Heart left ventricle (tissue), 16 donors: ENCODE measurements around the gene PRRG2. TPM values are rescaled to one million over a fixed set of nuclear protein-coding genes. Genes with fewer than 3 reads are reported as not detected.
A peak's percentile ranks its signal among the peaks of the same experiment; 100 is the strongest.

Experiments
- ATAC-seq, 4 donors: fragments of 200-7000 bp; cut with Tn5 transposase; one replicate each; pipeline ENCODE4 v1.9.1; 2020 to 2022; ENCODE audit warnings: moderate library complexity in 4 of 4, mild to moderate bottlenecking in 3 of 4, moderate number of reproducible peaks in 1 of 4
- DNase-seq, 5 donors: peaks; one replicate each; pipeline ENCODE4 v3.0.0-alpha.2; 2020
- H3K27ac ChIP-seq, 12 donors: fragments of 200-600 bp; sonication (generic) in 4 of 12; one replicate each; pipeline versions ENCODE4 v1.5.0 to v1.8.0; 2016 to 2022; ENCODE audit warnings: mild to moderate bottlenecking in 2 of 12
- H3K27me3 ChIP-seq, 9 donors: fragments of 200-600 bp; sonication (generic) in 2 of 9; one replicate each; pipeline versions ENCODE4 v1.5.1 to v1.8.0; 2016 to 2022; ENCODE audit warnings: mild to moderate bottlenecking in 3 of 9
- H3K36me3 ChIP-seq, 9 donors: fragments of 200-600 bp; sonication (generic) in 2 of 9; one replicate each; pipeline versions ENCODE4 v1.5.0 to v1.8.0; 2018 to 2022; ENCODE audit warnings: mild to moderate bottlenecking in 2 of 9
- H3K4me1 ChIP-seq, 12 donors: fragments of 200-600 bp; sonication (generic) in 4 of 12; one replicate each; pipeline versions ENCODE4 v1.5.0 to v1.8.0; 2016 to 2022; ENCODE audit warnings: mild to moderate bottlenecking in 3 of 12
- H3K4me3 ChIP-seq, 12 donors: fragments of 200-600 bp; sonication (generic) in 4 of 12; one replicate each; pipeline versions ENCODE4 v1.5.0 to v1.8.0; 2017 to 2022; ENCODE audit warnings: mild to moderate bottlenecking in 9 of 12, moderate library complexity in 4 of 12
- H3K9me3 ChIP-seq, 12 donors: fragments of 200-600 bp; sonication (generic) in 4 of 12; one replicate each; pipeline versions ENCODE4 v1.5.0 to v1.8.0; 2016 to 2022; ENCODE audit warnings: mild to moderate bottlenecking in 1 of 12
- CTCF ChIP-seq, 12 donors: fragments of 200-600 bp; sonication (generic) in 4 of 12; IDR thresholded peaks; one replicate each; pipeline versions ENCODE4 v1.5.0 to v1.8.0; 2018 to 2022; ENCODE audit warnings: antibody characterized with exemption in 12 of 12, mild to moderate bottlenecking in 5 of 12
- POLR2A ChIP-seq, 2 donors: fragments of 450-650 bp; IDR thresholded peaks; one replicate each; pipeline ENCODE4 v1.6.1; 2017; ENCODE audit warnings: antibody characterized with exemption in 2 of 2, mild to moderate bottlenecking in 2 of 2, moderate library complexity in 2 of 2
- WGBS, 4 donors: extraction: QIAGEN DNeasy Blood & Tissue Kit in 2 of 4; methylation state at CpG; one replicate each; pipeline versions ENCODE4 v1.1.5 to v1.1.7; 2013 to 2018; 5-methylcytosine and 5-hydroxymethylcytosine counted together
- intact Hi-C, 10 donors: fragments of 100-400 bp; cut with DNase I; formaldehyde crosslinking; loops; one replicate each; pipeline versions ENCODE4 v1.11.1 to v1.14.2; 2022
- polyA plus RNA-seq, 2 donors: library from polyadenylated mRNA; stranded (reverse); fragments of 200-250 nt; gene quantifications; one replicate each; pipeline ENCODE4 v1.2.3, GENCODE V29; 2013
- total RNA-seq, 9 donors: library from RNA; depleted of rRNA in 2 of 9; stranded (reverse); fragments of >200 nt in 2 of 9; fragmentation: NEBNext Ultra II Directional in 3 of 9; extraction: Animal tissue kit (Norgen Biotek cat#: 25700) in 3 of 9; gene quantifications; one replicate each; pipeline versions ENCODE4 v1.1.0 to v1.2.4, GENCODE V29; 2016 to 2023
- donor health status: ischemic (EF 13 %, LVEDD 7.1; RV severe dilation, severe dysfunction).
- donor health status: healthy with polysubstance abuse.
- donor health status: DM: no; HTN: yes; CAD: no.
- donor health status: DM: no; HTN: no; CAD: no.
- donor health status: ischemic (EF 25% LVEDD 6.9; RV normal size, moderate dysfunction).
- donor health status: ischemic (EF 25% LVEDD 5.7; RV mildly dilated, moderate dysfunction).
- donor health status: healthy.
- donor health status: DM: yes; HTN: yes; CAD: no.
- donor health status: ischemic (EF 35%, LVEDD 5.7; RV mildly dilated, moderate dysfunction).
- donor health status: nonischemic (EF 11% LVEDD 7.7; RV severe dilation, severe dysfunction).
- donor health status: DM: yes; HTN: yes; CAD: no.
- donor health status: PGD.
- donor health status: ischemic (EF 29% LVEDD 5.4; RV normal size, mild dysfunction).
- donor health status: nonischemic (EF 23%, LVEDD 6.1; RV moderate dilation, normal function).

PRRG2 gene
- total and polyA plus RNA-seq, 11 donors = 0.27 to 3.2 (median 0.88) TPM; not detected in 1

- Histone ChIP-seq H3K4me3 (peak overlapping the region in 10 of 12 donors; percentile 10 to 96 (median 77)), H3K4me1 (peaks cover 5 to 35% (median 20%) of the 10 kb centered on the region in 12 donors), H3K9me3 (no peaks in the 10 kb centered on the region), H3K36me3 (peaks cover 0 to 48% (median 43%) of the 10 kb centered on the region in 9 donors), H3K27ac (peak overlapping the region in 11 of 12 donors; percentile 34 to 96 (median 92)), H3K27me3 (no peaks in the 10 kb centered on the region)
- peak; percentile 93 to 96 (median 95) for DNase-seq
- WGBS, 4 donors = 9 to 26% (median 21%) methylated on average over 21 to 27 of the region's 27 CpGs
- TF ChIP-seq POLR2A (IDR thresholded peaks at IDR 0.05) (no peak), CTCF (IDR thresholded peaks at IDR 0.05) (no peak)
- peak; percentile 64 to 77 (median 73) for ATAC-seq
- intact Hi-C loops = loop anchor here in 7 of 10 donors (1.0 to 10.0 kb wide), 6 partner anchors 44 to 84 kb away; partner anchors contain the start of genes PRMT1 (in 3 of the 7) and RRAS (in 1 of the 7)
These were observed 12.4 kb downstream of the PRRG2 start for GRCh38 chr19:49593233-49594113.

GRCh38 chr19:49594157-49594992 lies 13.3 kb downstream of the PRRG2 start:
- 78 to 88% (median 83%) methylated on average over 35 of the region's 35 CpGs for WGBS, 4 donors
- intact Hi-C loops = loop anchor here in 7 of 10 donors (5.0 to 10.0 kb wide), 4 partner anchors 43 to 83 kb away; partner anchors contain the start of gene PRMT1 (in 3 of the 7)
- Histone ChIP-seq H3K4me3 (peak overlapping the region in 1 of 12 donors; percentile 77), H3K9me3 (no peaks in the 10 kb centered on the region), H3K27ac (peak overlapping the region in 5 of 12 donors; percentile 30 to 96 (median 66)), H3K27me3 (no peaks in the 10 kb centered on the region), H3K36me3 (peaks cover 0 to 57% (median 52%) of the 10 kb centered on the region in 9 donors), H3K4me1 (peaks cover 5 to 35% (median 20%) of the 10 kb centered on the region in 12 donors)
- ATAC-seq = no peak
- TF ChIP-seq POLR2A (IDR thresholded peaks at IDR 0.05) (no peak), CTCF (IDR thresholded peaks at IDR 0.05) (no peak)
- no peak for DNase-seq

- ATAC-seq = no peak
These were observed 14.1 kb downstream of the PRRG2 start for GRCh38 chr19:49594993-49595818.

More at GRCh38 chr19:49594993-49595818, 14.1 kb downstream of the PRRG2 start:
- no peak overlapping the region for H3K27ac ChIP-seq
- H3K27me3 ChIP-seq = no peaks in the 10 kb centered on the region
- peaks cover 0 to 65% (median 60%) of the 10 kb centered on the region in 9 donors for H3K36me3 ChIP-seq
- H3K9me3 ChIP-seq = no peaks in the 10 kb centered on the region
- 93 to 95% (median 93%) methylated on average over 16 to 35 of the region's 35 CpGs for WGBS, 4 donors
- intact Hi-C loops = loop anchor here in 8 of 10 donors (5.0 to 10.0 kb wide), 4 partner anchors 42 to 82 kb away; partner anchors contain the start of gene PRMT1 (in 3 of the 8)
- TF ChIP-seq CTCF (IDR thresholded peaks at IDR 0.05) (no peak), POLR2A (IDR thresholded peaks at IDR 0.05) (no peak)
- no peak overlapping the region for H3K4me3 ChIP-seq
- peak in 1 of 5 donors; percentile 37 for DNase-seq
- H3K4me1 ChIP-seq = peaks cover 5 to 28% (median 20%) of the 10 kb centered on the region in 12 donors
